Neural cell (in vitro differentiated cells): Measurements from ENCODE around the gene GPR183. TPM values are rescaled to one million over a fixed set of nuclear protein-coding genes. Genes with fewer than 3 reads are reported as not detected.

Experiments
- H2AFZ ChIP-seq: fragments of 200-600, 300-800 bp; sonication (generic), shearing (Covaris generic); 2 replicates; pipeline ENCODE4 v1.6.0; 2014; ENCODE audit warnings: low read depth, mild to moderate bottlenecking, antibody characterized with exemption, low read length, moderate library complexity
- H3F3A ChIP-seq: fragments of 200-600 bp; shearing (Covaris generic); 2 replicates; pipeline ENCODE4 v1.6.1; 2016; ENCODE audit warnings: mild to moderate bottlenecking, moderate library complexity, mixed read lengths, antibody characterized with exemption, low read length; ENCODE audit not compliant: insufficient read depth, poor library complexity, severe bottlenecking
- H3K27ac ChIP-seq: fragments of 200-600, 300-800 bp; sonication (generic), shearing (Covaris generic); 2 replicates; pipeline ENCODE4 v1.5.1; 2014; ENCODE audit warnings: mild to moderate bottlenecking, low read length, moderate library complexity
- H3K27me3 ChIP-seq: fragments of 300-800, 200-600 bp; sonication (generic), shearing (Covaris generic); 2 replicates; pipeline ENCODE4 v1.6.0; 2014; ENCODE audit warnings: mild to moderate bottlenecking, low read depth, low read length, moderate library complexity; ENCODE audit not compliant: insufficient read depth
- H3K36me3 ChIP-seq: fragments of 300-800, 200-600 bp; sonication (generic), shearing (Covaris generic); 2 replicates; pipeline ENCODE4 v1.5.1; 2014; ENCODE audit warnings: mild to moderate bottlenecking, antibody characterized with exemption, low read length, moderate library complexity; ENCODE audit not compliant: insufficient read depth
- H3K4me2 ChIP-seq: fragments of 300-800, 200-600 bp; sonication (generic), shearing (Covaris generic); 2 replicates; pipeline ENCODE4 v1.6.0; 2014; ENCODE audit warnings: mild to moderate bottlenecking, low read length
- H3K4me3 ChIP-seq: fragments of 300-800, 200-600 bp; sonication (generic), shearing (Covaris generic); 2 replicates; pipeline ENCODE4 v1.5.1; 2014; ENCODE audit warnings: mild to moderate bottlenecking, low read length, moderate library complexity
- H3K79me2 ChIP-seq: fragments of 200-600 bp; shearing (Covaris generic); replicated peaks from 2 replicates; pipeline ENCODE4 v1.6.0; 2014; ENCODE audit warnings: mild to moderate bottlenecking, low read length, moderate library complexity; ENCODE audit not compliant: insufficient read depth
- H3K9ac ChIP-seq: fragments of 300-800, 200-600 bp; sonication (generic), shearing (Covaris generic); 2 replicates; pipeline ENCODE4 v1.6.1; 2016; ENCODE audit warnings: mild to moderate bottlenecking, low read length, mixed read lengths
- H3K9me2 ChIP-seq: fragments of 200-600 bp; shearing (Covaris generic); 2 replicates; pipeline ENCODE4 v1.6.1; 2016; ENCODE audit warnings: mild to moderate bottlenecking, low read length, mixed read lengths; ENCODE audit not compliant: insufficient read depth
- H3K9me3 ChIP-seq: fragments of 200-600, 300-800 bp; sonication (generic), shearing (Covaris generic); 2 replicates; pipeline ENCODE4 v1.6.1; 2016; ENCODE audit warnings: mild to moderate bottlenecking, mixed run types, low read length, moderate library complexity, mixed read lengths
- H4K20me1 ChIP-seq: fragments of 200-600 bp; shearing (Covaris generic); 2 replicates; pipeline ENCODE4 v1.6.1; 2016; ENCODE audit warnings: mild to moderate bottlenecking, mixed run types; ENCODE audit not compliant: insufficient read depth
- CTCF ChIP-seq: fragments of 450-650 bp; IDR thresholded peaks from 2 replicates; pipeline ENCODE4 v1.5.1; 2014; ENCODE audit warnings: antibody characterized with exemption, mild to moderate bottlenecking, moderate library complexity; ENCODE audit not compliant: poor library complexity, severe bottlenecking
- EP300 ChIP-seq: fragments of 450-650 bp; conservative IDR thresholded peaks from 2 replicates; pipeline ENCODE4 v1.6.1; 2014; ENCODE audit warnings: antibody characterized with exemption, mild to moderate bottlenecking, moderate library complexity; ENCODE audit not compliant: poor library complexity, severe bottlenecking
- EZH2 ChIP-seq: fragments of 200-600, 300-800 bp; shearing (Covaris generic), sonication (generic); IDR thresholded peaks from 2 replicates; pipeline ENCODE4 v1.6.1; 2014; ENCODE audit warnings: antibody characterized with exemption, low read length, borderline replicate concordance, mild to moderate bottlenecking; ENCODE audit not compliant: insufficient read depth, poor library complexity, severe bottlenecking
- MXI1 ChIP-seq: fragments of 450-650 bp; conservative IDR thresholded peaks from 2 replicates; pipeline ENCODE4 v1.6.1; 2014; ENCODE audit warnings: antibody characterized with exemption, mild to moderate bottlenecking; ENCODE audit not compliant: poor library complexity, severe bottlenecking
- POLR2AphosphoS5 ChIP-seq: IDR thresholded peaks from 2 replicates; pipeline ENCODE4 v1.6.1; 2012
- RAD21 ChIP-seq: fragments of 450-650 bp; conservative IDR thresholded peaks from 2 replicates; pipeline ENCODE4 v1.6.1; 2014; ENCODE audit warnings: antibody characterized with exemption, mild to moderate bottlenecking, moderate library complexity
- REST ChIP-seq: IDR thresholded peaks from 2 replicates; pipeline ENCODE4 v1.6.1; 2012; ENCODE audit warnings: borderline replicate concordance
- SMC3 ChIP-seq: fragments of 450-650 bp; conservative IDR thresholded peaks from 2 replicates; pipeline ENCODE4 v1.6.1; 2014; ENCODE audit warnings: antibody characterized with exemption, mild to moderate bottlenecking, moderate library complexity; ENCODE audit not compliant: poor library complexity
- TAF1 ChIP-seq: IDR thresholded peaks from 2 replicates; pipeline ENCODE4 v1.6.1; 2012; ENCODE audit warnings: low read depth
- polyA plus RNA-seq: library from polyadenylated mRNA; depleted of rRNA; stranded (reverse); fragments of >200 nt; gene quantifications from 2 replicates; pipeline ENCODE4 v1.2.3, GENCODE V29; 2014

Gene GPR183
- polyA plus RNA-seq, 1 donor from 2014 or later = not detected

- no peaks in the 10 kb centered on the region for H4K20me1 ChIP-seq
- no peak overlapping the region for H3K4me2 ChIP-seq
- H3K9me2 ChIP-seq = no peaks in the 10 kb centered on the region
- H3K27ac ChIP-seq = no peak overlapping the region
- H3K9ac ChIP-seq = no peak overlapping the region
- H3K4me3 ChIP-seq = no peak overlapping the region
- no peak for TF ChIP-seq POLR2AphosphoS5
- TF ChIP-seq SMC3 = no peak
- H3K9me3 ChIP-seq = no peaks in the 10 kb centered on the region
- no peaks in the 10 kb centered on the region for H3K27me3 ChIP-seq
- H3K79me2 ChIP-seq = no peaks in the 10 kb centered on the region
- no peak overlapping the region for H2AFZ ChIP-seq
- no peaks in the 10 kb centered on the region for H3F3A ChIP-seq
- H3K36me3 ChIP-seq = no peaks in the 10 kb centered on the region
These were observed 24.7 kb upstream of the GPR183 start for GRCh38 chr13:99331881-99332293.

GRCh38 chr13:99330942-99331341 lies 23.7 kb upstream of the GPR183 start:
- H3K79me2 ChIP-seq = no peaks in the 10 kb centered on the region
- H3K9me3 ChIP-seq = no peaks in the 10 kb centered on the region
- no peaks in the 10 kb centered on the region for H3F3A ChIP-seq
- H3K4me2 ChIP-seq = no peak overlapping the region
- H3K4me3 ChIP-seq = no peak overlapping the region
- H3K27ac ChIP-seq = no peak overlapping the region
- no peaks in the 10 kb centered on the region for H3K36me3 ChIP-seq
- H3K27me3 ChIP-seq = no peaks in the 10 kb centered on the region
- no peak overlapping the region for H3K9ac ChIP-seq
- H4K20me1 ChIP-seq = no peaks in the 10 kb centered on the region
- no peak overlapping the region for H2AFZ ChIP-seq
- TF ChIP-seq CTCF (no peak), EP300 (no peak), SMC3 (no peak), MXI1 (no peak), RAD21 (no peak), TAF1 (no peak), POLR2AphosphoS5 (no peak), REST (no peak), EZH2 (no peak)
- no peaks in the 10 kb centered on the region for H3K9me2 ChIP-seq

- no peaks in the 10 kb centered on the region for H4K20me1 ChIP-seq
- H3K9me2 ChIP-seq = no peaks in the 10 kb centered on the region
- H3K4me3 ChIP-seq = no peak overlapping the region
- no peak overlapping the region for H2AFZ ChIP-seq
- TF ChIP-seq EZH2 (no peak), CTCF (no peak), SMC3 (no peak), MXI1 (no peak)
- H3K36me3 ChIP-seq = no peaks in the 10 kb centered on the region
- H3K27ac ChIP-seq = no peak overlapping the region
- H3K9ac ChIP-seq = no peak overlapping the region
- no peaks in the 10 kb centered on the region for H3K27me3 ChIP-seq
- no peaks in the 10 kb centered on the region for H3K79me2 ChIP-seq
- no peaks in the 10 kb centered on the region for H3F3A ChIP-seq
- H3K9me3 ChIP-seq = no peaks in the 10 kb centered on the region
- no peak overlapping the region for H3K4me2 ChIP-seq
These were observed 22.3 kb upstream of the GPR183 start for GRCh38 chr13:99329477-99329876.
